Heart left ventricle (tissue), 16 donors: ENCODE results near the gene VEGFC. TPM values are rescaled to one million over a fixed set of nuclear protein-coding genes. Genes with fewer than 3 reads are reported as not detected.
A peak's percentile ranks its signal among the peaks of the same experiment; 100 is the strongest.

Source experiments
- ATAC-seq, 4 donors: fragments of 200-7000 bp; cut with Tn5 transposase; one replicate each; pipeline ENCODE4 v1.9.1; 2020 to 2022; ENCODE audit warnings: moderate library complexity in 4 of 4, mild to moderate bottlenecking in 3 of 4, moderate number of reproducible peaks in 1 of 4
- DNase-seq, 5 donors: peaks; one replicate each; pipeline ENCODE4 v3.0.0-alpha.2; 2020
- H3K27ac ChIP-seq, 12 donors: fragments of 200-600 bp; sonication (generic) in 4 of 12; one replicate each; pipeline versions ENCODE4 v1.5.0 to v1.8.0; 2016 to 2022; ENCODE audit warnings: mild to moderate bottlenecking in 2 of 12
- H3K27me3 ChIP-seq, 9 donors: fragments of 200-600 bp; sonication (generic) in 2 of 9; one replicate each; pipeline versions ENCODE4 v1.5.1 to v1.8.0; 2016 to 2022; ENCODE audit warnings: mild to moderate bottlenecking in 3 of 9
- H3K36me3 ChIP-seq, 9 donors: fragments of 200-600 bp; sonication (generic) in 2 of 9; one replicate each; pipeline versions ENCODE4 v1.5.0 to v1.8.0; 2018 to 2022; ENCODE audit warnings: mild to moderate bottlenecking in 2 of 9
- H3K4me1 ChIP-seq, 12 donors: fragments of 200-600 bp; sonication (generic) in 4 of 12; one replicate each; pipeline versions ENCODE4 v1.5.0 to v1.8.0; 2016 to 2022; ENCODE audit warnings: mild to moderate bottlenecking in 3 of 12
- H3K4me3 ChIP-seq, 12 donors: fragments of 200-600 bp; sonication (generic) in 4 of 12; one replicate each; pipeline versions ENCODE4 v1.5.0 to v1.8.0; 2017 to 2022; ENCODE audit warnings: mild to moderate bottlenecking in 9 of 12, moderate library complexity in 4 of 12
- H3K9me3 ChIP-seq, 12 donors: fragments of 200-600 bp; sonication (generic) in 4 of 12; one replicate each; pipeline versions ENCODE4 v1.5.0 to v1.8.0; 2016 to 2022; ENCODE audit warnings: mild to moderate bottlenecking in 1 of 12
- POLR2A ChIP-seq, 2 donors: fragments of 450-650 bp; IDR thresholded peaks; one replicate each; pipeline ENCODE4 v1.6.1; 2017; ENCODE audit warnings: antibody characterized with exemption in 2 of 2, mild to moderate bottlenecking in 2 of 2, moderate library complexity in 2 of 2
- WGBS, 4 donors: extraction: QIAGEN DNeasy Blood & Tissue Kit in 2 of 4; methylation state at CpG; one replicate each; pipeline versions ENCODE4 v1.1.5 to v1.1.7; 2013 to 2018; 5-methylcytosine and 5-hydroxymethylcytosine counted together
- intact Hi-C, 10 donors: fragments of 100-400 bp; cut with DNase I; formaldehyde crosslinking; loops; one replicate each; pipeline versions ENCODE4 v1.11.1 to v1.14.2; 2022
- polyA plus RNA-seq, 2 donors: library from polyadenylated mRNA; stranded (reverse); fragments of 200-250 nt; gene quantifications; one replicate each; pipeline ENCODE4 v1.2.3, GENCODE V29; 2013
- total RNA-seq, 9 donors: library from RNA; depleted of rRNA in 2 of 9; stranded (reverse); fragments of >200 nt in 2 of 9; fragmentation: NEBNext Ultra II Directional in 3 of 9; extraction: Animal tissue kit (Norgen Biotek cat#: 25700) in 3 of 9; gene quantifications; one replicate each; pipeline versions ENCODE4 v1.1.0 to v1.2.4, GENCODE V29; 2016 to 2023
- TF ChIP-seq, protein P1 (sequence below), 12 donors: fragments of 200-600 bp; sonication (generic) in 4 of 12; IDR thresholded peaks; one replicate each; pipeline versions ENCODE4 v1.5.0 to v1.8.0; 2018 to 2022; ENCODE audit warnings: antibody characterized with exemption in 12 of 12, mild to moderate bottlenecking in 5 of 12
- donor health status: ischemic (EF 13 %, LVEDD 7.1; RV severe dilation, severe dysfunction).
- donor health status: healthy with polysubstance abuse.
- donor health status: DM: no; HTN: yes; CAD: no.
- donor health status: DM: no; HTN: no; CAD: no.
- donor health status: ischemic (EF 25% LVEDD 6.9; RV normal size, moderate dysfunction).
- donor health status: ischemic (EF 25% LVEDD 5.7; RV mildly dilated, moderate dysfunction).
- donor health status: healthy.
- donor health status: DM: yes; HTN: yes; CAD: no.
- donor health status: ischemic (EF 35%, LVEDD 5.7; RV mildly dilated, moderate dysfunction).
- donor health status: nonischemic (EF 11% LVEDD 7.7; RV severe dilation, severe dysfunction).
- donor health status: DM: yes; HTN: yes; CAD: no.
- donor health status: PGD.
- donor health status: ischemic (EF 29% LVEDD 5.4; RV normal size, mild dysfunction).
- donor health status: nonischemic (EF 23%, LVEDD 6.1; RV moderate dilation, normal function).

VEGFC gene
- total and polyA plus RNA-seq, 11 donors: 4.0 to 16.0 (median 7.4) TPM

DNA sequence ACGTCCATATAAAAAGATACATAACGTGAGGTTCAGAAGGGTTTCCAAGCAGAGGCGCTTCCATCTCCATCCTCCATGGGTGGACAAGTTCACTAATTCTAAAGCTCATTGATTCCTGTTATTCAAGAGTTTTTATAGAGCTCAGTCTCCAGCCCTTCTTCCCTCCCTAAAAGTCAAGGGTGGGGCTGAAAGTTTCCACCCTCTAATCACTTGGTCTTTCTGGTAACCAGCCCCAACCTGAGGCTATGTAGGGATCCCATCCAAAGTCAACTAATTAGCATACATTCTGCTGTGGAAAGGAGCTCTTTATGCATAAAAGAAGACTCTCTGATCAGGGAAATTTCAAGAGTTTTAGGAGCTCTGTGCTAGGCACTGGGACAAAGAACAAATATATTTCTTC lies 46.9 kb upstream of the VEGFC start:
- H3K4me1 ChIP-seq: peaks cover 0 to 5% (median 0%) of the 10 kb centered on the region in 12 donors
- WGBS, 4 donors: 87 to 90% (median 89%) methylated on average over 3 of the region's 3 CpGs
- H3K9me3 ChIP-seq: no peaks in the 10 kb centered on the region
- intact Hi-C loops: loop anchor here in 1 of 10 donors (5.0 kb wide), 1 partner anchor 47 kb away; the partner anchor contains the start of gene VEGFC
- ATAC-seq: no peak
- TF ChIP-seq, protein P1, sequence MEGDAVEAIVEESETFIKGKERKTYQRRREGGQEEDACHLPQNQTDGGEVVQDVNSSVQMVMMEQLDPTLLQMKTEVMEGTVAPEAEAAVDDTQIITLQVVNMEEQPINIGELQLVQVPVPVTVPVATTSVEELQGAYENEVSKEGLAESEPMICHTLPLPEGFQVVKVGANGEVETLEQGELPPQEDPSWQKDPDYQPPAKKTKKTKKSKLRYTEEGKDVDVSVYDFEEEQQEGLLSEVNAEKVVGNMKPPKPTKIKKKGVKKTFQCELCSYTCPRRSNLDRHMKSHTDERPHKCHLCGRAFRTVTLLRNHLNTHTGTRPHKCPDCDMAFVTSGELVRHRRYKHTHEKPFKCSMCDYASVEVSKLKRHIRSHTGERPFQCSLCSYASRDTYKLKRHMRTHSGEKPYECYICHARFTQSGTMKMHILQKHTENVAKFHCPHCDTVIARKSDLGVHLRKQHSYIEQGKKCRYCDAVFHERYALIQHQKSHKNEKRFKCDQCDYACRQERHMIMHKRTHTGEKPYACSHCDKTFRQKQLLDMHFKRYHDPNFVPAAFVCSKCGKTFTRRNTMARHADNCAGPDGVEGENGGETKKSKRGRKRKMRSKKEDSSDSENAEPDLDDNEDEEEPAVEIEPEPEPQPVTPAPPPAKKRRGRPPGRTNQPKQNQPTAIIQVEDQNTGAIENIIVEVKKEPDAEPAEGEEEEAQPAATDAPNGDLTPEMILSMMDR (IDR thresholded peaks at IDR 0.05): no peak
- no peak for TF ChIP-seq POLR2A (IDR thresholded peaks at IDR 0.05)
- no peak for DNase-seq
- no peak overlapping the region for H3K4me3 ChIP-seq
- peak overlapping the region in 6 of 12 donors; percentile 32 to 74 (median 55) for H3K27ac ChIP-seq
- H3K36me3 ChIP-seq: no peaks in the 10 kb centered on the region
- no peaks in the 10 kb centered on the region for H3K27me3 ChIP-seq

DNA sequence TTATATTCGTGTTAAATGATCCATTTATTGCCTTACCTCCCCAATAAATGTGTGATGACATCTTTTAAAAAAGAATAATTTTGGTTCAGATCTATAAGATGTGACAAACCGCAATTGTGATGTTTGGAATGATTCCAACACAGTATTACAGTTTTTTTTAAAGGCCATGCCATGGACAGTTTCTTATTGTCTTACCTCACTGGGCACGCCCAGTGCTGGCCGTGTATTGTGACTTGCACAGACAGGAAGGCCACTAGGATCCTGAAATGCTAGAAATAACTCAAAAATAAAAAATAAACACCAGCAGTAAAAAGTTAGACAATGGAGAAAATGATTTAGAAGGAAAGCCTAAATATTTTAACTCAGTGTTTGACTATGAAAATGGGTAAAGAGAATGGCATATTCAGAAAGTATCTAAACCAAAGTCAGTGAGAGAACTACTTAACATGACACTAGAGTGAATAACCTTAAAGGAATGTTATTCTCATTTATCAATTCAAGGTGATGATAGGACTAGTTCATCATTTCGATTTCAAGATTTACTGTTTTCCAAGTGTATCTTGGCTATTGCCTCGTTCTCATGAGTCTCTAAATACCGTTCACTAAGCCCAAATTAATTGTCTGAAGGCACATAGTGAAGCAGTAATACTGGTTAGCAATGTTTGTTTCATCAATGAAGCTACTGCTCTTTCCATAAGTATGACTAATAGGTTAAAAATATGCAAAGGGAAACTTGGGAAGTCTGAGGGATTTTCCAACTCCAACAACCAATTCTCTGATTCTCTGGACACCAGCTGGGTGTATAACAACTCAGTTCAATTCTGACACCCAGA lies 46.1 kb upstream of the VEGFC start:
- 50 to 67% (median 55%) methylated on average over 7 of the region's 7 CpGs for WGBS, 4 donors
- peak in 4 of 5 donors; percentile 28 to 63 (median 40) for DNase-seq
- intact Hi-C loops: loop anchor here in 1 of 10 donors (5.0 kb wide), 1 partner anchor 47 kb away; the partner anchor contains the start of gene VEGFC

DNA sequence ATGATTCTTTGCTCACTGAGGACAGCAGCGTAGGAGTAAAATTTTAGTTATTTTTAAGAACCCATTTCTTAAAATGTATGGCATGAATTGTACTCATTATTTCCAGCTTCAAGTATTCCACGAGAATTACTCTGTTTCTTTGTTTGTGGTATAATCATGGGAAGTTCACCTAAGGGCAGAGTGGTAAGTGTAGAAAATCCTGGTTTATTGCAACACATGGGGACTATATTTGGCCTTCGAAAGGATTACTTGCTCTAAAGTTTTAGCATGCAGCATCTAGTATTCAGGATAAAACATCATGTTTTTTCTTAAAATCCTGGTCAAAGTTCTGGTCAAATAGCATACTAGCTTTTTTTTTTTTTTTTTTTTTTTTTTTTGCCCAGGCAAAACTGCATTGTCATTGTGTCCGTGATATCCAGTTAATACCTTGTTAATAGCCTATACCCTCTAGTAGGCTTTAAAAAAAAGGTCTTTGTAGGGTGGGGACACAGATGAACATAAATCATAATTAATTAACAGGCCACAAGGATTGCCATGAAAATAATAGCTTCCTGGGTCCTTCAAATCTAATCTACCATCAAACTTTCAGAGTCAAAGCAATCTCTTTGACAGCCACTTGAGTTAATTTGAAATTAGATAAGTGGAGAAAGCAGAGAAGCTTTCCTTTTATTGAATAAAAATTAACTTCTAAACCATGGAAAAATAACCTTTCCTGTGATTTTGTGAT lies 44.6 kb upstream of the VEGFC start:
- no peak overlapping the region for H3K27ac ChIP-seq
- H3K9me3 ChIP-seq: no peaks in the 10 kb centered on the region
- H3K4me3 ChIP-seq: no peak overlapping the region
- no peaks in the 10 kb centered on the region for H3K27me3 ChIP-seq
- H3K36me3 ChIP-seq: no peaks in the 10 kb centered on the region
- DNase-seq (no peak), ATAC-seq (no peak)
- 62 to 68% (median 63%) methylated on average over 4 of the region's 4 CpGs for WGBS, 4 donors
- intact Hi-C loops: loop anchor here in 1 of 10 donors (5.0 kb wide), 1 partner anchor 45 kb away; the partner anchor contains the start of gene VEGFC
- TF ChIP-seq, protein P1 (IDR thresholded peaks at IDR 0.05): no peak
- TF ChIP-seq POLR2A (IDR thresholded peaks at IDR 0.05): no peak
- peaks cover 0 to 5% (median 0%) of the 10 kb centered on the region in 12 donors for H3K4me1 ChIP-seq

More for the DNA sequence above, 46.1 kb upstream of the VEGFC start:
- Histone ChIP-seq H3K9me3 (no peaks in the 10 kb centered on the region), H3K36me3 (no peaks in the 10 kb centered on the region), H3K27me3 (no peaks in the 10 kb centered on the region), H3K4me3 (no peak overlapping the region), H3K4me1 (peaks cover 0 to 5% (median 0%) of the 10 kb centered on the region in 12 donors), H3K27ac (peak overlapping the region in 10 of 12 donors; percentile 11 to 74 (median 52))
- no peak for TF ChIP-seq POLR2A (IDR thresholded peaks at IDR 0.05)
- TF ChIP-seq, protein P1 (IDR thresholded peaks at IDR 0.05): no peak
- ATAC-seq: peak in 2 of 4 donors; percentile 70 to 78

DNA sequence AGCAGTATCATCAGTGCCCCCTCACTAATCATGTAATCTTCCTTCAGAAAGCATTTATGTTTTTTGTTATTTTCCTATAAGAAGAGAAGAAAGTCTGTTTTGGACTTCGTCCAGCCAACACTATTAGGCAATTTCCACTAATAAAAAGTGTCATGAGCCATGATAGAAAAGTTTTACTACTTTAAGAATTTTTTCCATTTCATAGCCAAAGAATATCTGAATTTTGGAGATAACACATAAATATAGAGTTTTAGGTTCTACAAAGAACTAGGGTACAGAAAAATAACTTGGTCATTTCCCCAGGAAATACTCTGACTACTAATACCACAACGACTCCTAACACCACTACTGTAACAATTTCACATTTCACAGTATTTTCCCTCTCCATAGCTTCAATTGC lies 41.8 kb upstream of the VEGFC start:
- ATAC-seq: no peak
- intact Hi-C loops: no loop called here
- Histone ChIP-seq H3K4me1 (peaks cover 0 to 5% (median 0%) of the 10 kb centered on the region in 12 donors), H3K27ac (no peak overlapping the region), H3K4me3 (no peak overlapping the region), H3K9me3 (no peaks in the 10 kb centered on the region), H3K36me3 (no peaks in the 10 kb centered on the region), H3K27me3 (no peaks in the 10 kb centered on the region)
- DNase-seq: no peak
- TF ChIP-seq POLR2A (IDR thresholded peaks at IDR 0.05): no peak
- WGBS, 4 donors: 74 to 80% (median 74%) methylated on average over 2 of the region's 2 CpGs
